Epithelial cell of proximal tubule (primary cell): ENCODE results near the gene NAA25. TPM values are rescaled to one million over a fixed set of nuclear protein-coding genes. Genes with fewer than 3 reads are reported as not detected.
"Not testable (repeated sequence)": the region's sequence is repeated elsewhere in the genome, so short reads cannot be mapped to it uniquely, and the experiment has no call there.

Experiments used
- DNase-seq: peaks from one replicate; pipeline ENCODE4 v3.0.0-alpha.2; 2011; ENCODE audit warnings: low read depth
- H3K4me3 ChIP-seq: 2 replicates; pipeline ENCODE4 v1.5.1; 2011; ENCODE audit warnings: low read depth, mild to moderate bottlenecking, low read length
- total RNA-seq: library from RNA; depleted of rRNA; stranded (reverse); fragments of >200 nt; gene quantifications from 2 replicates; pipeline ENCODE4 v1.2.3, GENCODE V29; 2015
- TF ChIP-seq, protein P1 (sequence below): conservative IDR thresholded peaks from 2 replicates; pipeline ENCODE4 v1.5.1; 2012; ENCODE audit warnings: low read depth, mild to moderate bottlenecking, low read length

NAA25 gene
- total RNA-seq, 1 donor from 2014 or later = 11.8 TPM

- TF ChIP-seq, protein P1, sequence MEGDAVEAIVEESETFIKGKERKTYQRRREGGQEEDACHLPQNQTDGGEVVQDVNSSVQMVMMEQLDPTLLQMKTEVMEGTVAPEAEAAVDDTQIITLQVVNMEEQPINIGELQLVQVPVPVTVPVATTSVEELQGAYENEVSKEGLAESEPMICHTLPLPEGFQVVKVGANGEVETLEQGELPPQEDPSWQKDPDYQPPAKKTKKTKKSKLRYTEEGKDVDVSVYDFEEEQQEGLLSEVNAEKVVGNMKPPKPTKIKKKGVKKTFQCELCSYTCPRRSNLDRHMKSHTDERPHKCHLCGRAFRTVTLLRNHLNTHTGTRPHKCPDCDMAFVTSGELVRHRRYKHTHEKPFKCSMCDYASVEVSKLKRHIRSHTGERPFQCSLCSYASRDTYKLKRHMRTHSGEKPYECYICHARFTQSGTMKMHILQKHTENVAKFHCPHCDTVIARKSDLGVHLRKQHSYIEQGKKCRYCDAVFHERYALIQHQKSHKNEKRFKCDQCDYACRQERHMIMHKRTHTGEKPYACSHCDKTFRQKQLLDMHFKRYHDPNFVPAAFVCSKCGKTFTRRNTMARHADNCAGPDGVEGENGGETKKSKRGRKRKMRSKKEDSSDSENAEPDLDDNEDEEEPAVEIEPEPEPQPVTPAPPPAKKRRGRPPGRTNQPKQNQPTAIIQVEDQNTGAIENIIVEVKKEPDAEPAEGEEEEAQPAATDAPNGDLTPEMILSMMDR = no peak
- peak; percentile 36 for DNase-seq
- H3K4me3 ChIP-seq = peak overlapping the region; percentile 73
These were observed 94.8 kb downstream of the NAA25 start for GRCh38 chr12:112013601-112014402.

DNA sequence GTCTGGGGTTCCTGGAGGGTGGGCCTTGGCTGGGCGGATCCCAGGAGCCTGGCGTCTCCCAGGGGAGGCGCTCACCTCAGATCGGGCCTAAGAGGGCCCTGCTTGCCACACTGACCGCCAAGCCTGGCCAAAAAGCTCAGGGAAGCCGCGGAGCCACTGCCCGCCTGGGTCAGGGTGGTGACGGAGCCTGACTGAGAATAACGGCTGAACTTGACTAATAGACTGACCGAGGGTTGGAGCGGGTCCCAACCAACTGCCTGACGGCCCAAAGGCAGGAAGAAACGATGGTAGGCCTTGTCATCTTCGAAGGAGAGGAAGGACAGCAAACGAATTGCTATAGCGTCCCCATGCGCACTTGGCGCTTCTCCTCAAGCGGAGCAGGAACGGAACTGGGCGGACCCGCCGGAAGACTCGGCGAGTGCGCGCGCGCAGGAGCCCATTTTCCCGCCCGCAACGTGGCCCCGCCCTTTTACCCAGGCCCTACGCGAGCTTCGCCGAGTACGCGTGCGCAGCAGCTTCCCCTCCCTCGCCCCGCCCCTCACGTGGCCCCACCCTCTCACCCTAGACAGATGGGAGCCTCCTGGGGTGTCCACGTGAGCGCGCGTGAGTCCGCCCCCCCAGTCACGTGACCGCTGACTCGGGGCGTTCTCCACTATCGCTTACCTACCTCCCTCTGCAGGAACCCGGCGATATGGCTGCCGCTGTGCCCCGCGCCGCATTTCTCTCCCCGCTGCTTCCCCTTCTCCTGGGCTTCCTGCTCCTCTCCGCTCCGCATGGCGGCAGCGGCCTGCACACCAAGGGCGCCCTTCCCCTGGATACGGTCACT lies 95.6 kb downstream of the NAA25 start, which contains the start of the genes ERP29 and TMEM116:
ERP29 (plus strand) TSS at position 652 of the 826 bp plus-strand sequence; CDS start at position 692, 40 bp downstream.
TMEM116 (minus strand) TSS at position 391 of the 826 bp plus-strand sequence. CDS start 7,895 bp downstream, outside the sequence.
- peak; percentile 62 for DNase-seq
- peak within 1 kb of the TSS; percentile 73 for H3K4me3 ChIP-seq
- TF ChIP-seq, protein P1 = peak; percentile 43

DNA sequence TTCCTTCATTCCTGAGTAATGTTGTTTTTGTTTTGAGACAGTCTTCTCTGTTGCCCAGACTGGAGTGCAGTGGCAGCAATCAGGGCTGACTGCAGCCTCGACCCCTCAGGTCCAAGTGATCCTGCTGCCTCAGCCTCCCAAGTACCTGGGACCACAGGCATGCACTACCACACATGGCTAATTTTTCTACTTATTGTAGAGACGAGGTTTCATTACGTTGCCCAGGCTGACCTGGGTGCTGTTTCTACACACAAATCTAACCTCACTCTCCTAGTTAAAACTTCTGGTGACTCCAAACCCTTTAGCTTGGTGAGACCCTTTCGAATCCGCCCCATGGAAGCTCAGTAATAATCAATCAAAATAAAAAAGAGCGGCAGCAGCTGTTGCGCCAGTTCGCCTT lies 96.9 kb downstream of the NAA25 start:
- no peak for DNase-seq
- TF ChIP-seq, protein P1 = no peak
- peak overlapping the region; percentile 73 for H3K4me3 ChIP-seq

DNA sequence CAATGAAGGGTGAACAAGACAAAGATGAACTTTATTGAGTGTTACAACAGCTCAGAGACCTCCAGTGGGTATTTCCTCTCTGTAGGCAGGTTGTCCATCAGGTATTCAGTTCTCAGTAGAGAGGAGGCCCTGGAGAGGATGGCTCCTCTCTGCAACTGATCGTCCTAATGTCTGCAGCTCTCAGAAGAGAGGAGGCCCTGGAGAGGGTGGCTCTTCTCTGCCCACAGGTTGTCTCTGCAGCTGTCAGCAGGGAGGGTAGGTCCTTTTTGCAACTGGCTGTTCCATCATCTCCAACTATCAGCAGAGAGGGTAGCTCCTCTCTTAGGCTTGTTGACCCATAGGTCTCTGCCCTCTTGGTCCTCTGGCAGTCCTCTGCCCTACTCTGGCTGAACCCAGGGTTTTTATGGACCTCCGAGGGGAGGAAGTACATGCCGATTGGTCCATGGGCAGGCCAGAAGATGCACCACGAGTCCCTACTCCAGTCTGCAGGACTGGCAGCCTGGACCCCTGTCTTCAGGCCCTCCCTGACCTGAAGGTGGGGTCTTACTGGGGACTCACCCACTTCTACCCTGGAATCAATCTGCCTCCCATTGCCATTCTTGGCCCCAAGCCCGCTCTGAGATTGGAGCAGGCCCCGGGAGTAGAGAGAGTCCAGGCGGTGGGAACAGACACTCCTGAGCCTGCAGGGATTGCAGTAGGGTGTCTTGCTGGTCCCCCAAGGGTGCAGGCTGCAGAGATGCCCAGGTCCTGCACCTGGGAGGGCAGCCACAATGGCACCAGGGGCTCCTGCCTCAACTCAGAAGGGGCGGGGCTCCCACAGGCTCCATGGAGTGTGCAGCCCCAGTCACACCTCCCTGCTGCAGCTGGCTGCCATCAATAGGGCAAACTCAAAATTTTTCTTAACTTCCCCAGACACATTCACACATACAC lies 97.9 kb downstream of the NAA25 start:
- no peak overlapping the region for H3K4me3 ChIP-seq
- no peak for DNase-seq
- TF ChIP-seq, protein P1 = no peak

DNA sequence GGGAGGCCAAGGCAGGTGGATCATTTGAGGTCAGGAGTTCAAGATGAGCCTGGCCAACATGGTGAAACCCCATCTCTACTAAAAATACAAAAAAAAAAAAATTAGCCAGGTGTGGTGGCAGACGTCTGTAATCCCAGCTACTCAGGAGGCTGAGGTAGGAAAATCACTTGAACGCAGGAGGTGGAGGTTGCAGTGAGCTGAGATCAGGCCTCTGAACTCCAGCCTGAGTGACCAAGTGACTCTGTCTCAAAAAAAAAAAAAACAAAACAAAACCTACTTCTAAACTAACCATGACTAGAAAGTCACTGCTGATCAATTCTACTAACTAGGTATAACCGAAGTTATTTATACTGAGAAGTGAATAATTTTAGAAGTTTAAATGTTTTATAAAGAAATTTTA lies 99.0 kb downstream of the NAA25 start:
- H3K4me3 ChIP-seq, DNase-seq: not testable (repeated sequence)

DNA sequence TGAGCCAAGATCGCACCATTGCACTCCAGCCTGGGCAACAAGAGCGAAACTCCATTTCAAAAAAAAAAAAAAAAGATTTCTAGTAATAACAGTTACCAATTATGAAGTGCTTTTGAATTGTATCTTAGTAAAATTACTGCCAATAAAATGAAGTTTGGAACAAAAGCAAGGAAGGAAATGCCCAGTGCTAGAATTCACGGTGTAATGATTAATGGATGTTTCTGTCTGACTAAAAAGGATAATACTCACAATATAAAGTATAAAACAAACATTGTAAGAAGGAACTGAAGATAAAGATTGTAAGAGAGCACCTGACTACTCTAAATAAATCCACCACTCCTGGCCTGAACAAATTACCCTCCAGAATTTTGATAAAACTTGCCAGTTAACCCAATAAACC lies 99.7 kb downstream of the NAA25 start:
- H3K4me3 ChIP-seq = no peak overlapping the region
- no peak for DNase-seq
- TF ChIP-seq, protein P1 = no peak

DNA sequence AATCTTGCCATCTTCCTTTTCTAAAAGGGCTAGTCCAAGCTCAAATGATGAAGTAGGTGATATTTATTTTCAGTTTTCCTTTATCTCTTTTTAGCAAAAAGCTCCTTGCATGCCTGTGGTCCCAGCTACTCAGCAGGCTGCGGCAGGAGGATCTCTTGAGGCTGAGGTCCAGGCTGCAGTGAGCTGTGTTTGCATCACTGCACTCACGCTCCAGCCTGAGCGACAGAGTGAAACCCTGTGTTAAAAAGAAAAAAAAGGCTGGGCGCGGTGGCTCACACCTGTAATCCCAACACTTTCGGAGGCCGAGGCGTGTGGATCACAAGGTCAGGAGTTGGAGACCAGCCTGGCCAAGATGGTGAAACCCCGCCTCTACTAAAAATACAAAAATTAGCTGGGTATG lies 100.6 kb downstream of the NAA25 start:
- TF ChIP-seq, protein P1 = no peak
- no peak for DNase-seq
- H3K4me3 ChIP-seq = no peak overlapping the region
